Right renal cortex interstitium (tissue), 3 donors: ENCODE data around the gene BTD. TPM values are rescaled to one million over a fixed set of nuclear protein-coding genes. Genes with fewer than 3 reads are reported as not detected.

Source experiments
- DNase-seq, 3 donors: peaks; one replicate each; pipeline ENCODE4 v3.0.0-alpha.2; 2013; ENCODE audit warnings: low read depth in 3 of 3, low spot score in 2 of 3
- polyA plus RNA-seq, 3 donors: library from polyadenylated mRNA; unstranded; fragments of 120-200 nt; gene quantifications; one replicate each; pipeline ENCODE4 v1.2.1, GENCODE V29; 2013; ENCODE audit not compliant: insufficient read length in 3 of 3

The BTD gene
- 10 to 100 TPM; 22.4 to 24.9 (median 22.6) TPM for polyA plus RNA-seq

GRCh38 chr3:15601399-15602145, at the start of gene BTD, which contains the start of gene HACL1:
TSS of gene BTD (plus strand) at chr3:15601745. CDS start at chr3:15635440, 33,695 bp downstream.
TSS of gene HACL1 (minus strand) at chr3:15601569. CDS start at chr3:15601463, 106 bp downstream.
- peak; percentile 97 to 99 (median 99) for DNase-seq

- no peak for DNase-seq
Measured at GRCh38 chr3:15551902-15552301, 49.6 kb upstream of the BTD start.

GRCh38 chr3:15553749-15554148, 47.8 kb upstream of the BTD start:
- no peak for DNase-seq

- no peak for DNase-seq
Measured at GRCh38 chr3:15556512-15556911, 45.0 kb upstream of the BTD start.

- DNase-seq: peak; percentile 23 to 52 (median 29)
Measured at GRCh38 chr3:15557511-15557946, 44.0 kb upstream of the BTD start.

- DNase-seq: no peak
Measured at GRCh38 chr3:15558581-15558980, 43.0 kb upstream of the BTD start.

- no peak for DNase-seq
Measured at GRCh38 chr3:15562560-15562959, 39.0 kb upstream of the BTD start.

GRCh38 chr3:15563190-15563589, 38.4 kb upstream of the BTD start:
- no peak for DNase-seq

- no peak for DNase-seq
Measured at GRCh38 chr3:15572138-15572537, 29.4 kb upstream of the BTD start.

- no peak for DNase-seq
Measured at GRCh38 chr3:15575446-15575845, 26.1 kb upstream of the BTD start.

- DNase-seq: no peak
Measured at GRCh38 chr3:15576475-15576874, 25.1 kb upstream of the BTD start.

- no peak for DNase-seq
Measured at GRCh38 chr3:15578289-15578867, 23.2 kb upstream of the BTD start.

GRCh38 chr3:15579051-15579450, 22.5 kb upstream of the BTD start:
- no peak for DNase-seq

GRCh38 chr3:15581471-15582394, 19.8 kb upstream of the BTD start:
- DNase-seq: no peak

- DNase-seq: no peak
Measured at GRCh38 chr3:15585111-15585845, 16.3 kb upstream of the BTD start.

- no peak for DNase-seq
Measured at GRCh38 chr3:15591242-15591641, 10.3 kb upstream of the BTD start.

- DNase-seq: no peak
Measured at GRCh38 chr3:15591928-15592327, 9.6 kb upstream of the BTD start.

- DNase-seq: no peak
Measured at GRCh38 chr3:15592968-15593367, 8.6 kb upstream of the BTD start.

- DNase-seq: no peak
Measured at GRCh38 chr3:15595955-15596354, 5.6 kb upstream of the BTD start.

GRCh38 chr3:15601046-15601398, 523 bp upstream of the BTD start:
- no peak for DNase-seq

- DNase-seq: no peak
Measured at GRCh38 chr3:15602146-15602536, 596 bp downstream of the BTD start.
